ENCODE measurements around the gene DRD3.

The DRD3 gene

DNA sequence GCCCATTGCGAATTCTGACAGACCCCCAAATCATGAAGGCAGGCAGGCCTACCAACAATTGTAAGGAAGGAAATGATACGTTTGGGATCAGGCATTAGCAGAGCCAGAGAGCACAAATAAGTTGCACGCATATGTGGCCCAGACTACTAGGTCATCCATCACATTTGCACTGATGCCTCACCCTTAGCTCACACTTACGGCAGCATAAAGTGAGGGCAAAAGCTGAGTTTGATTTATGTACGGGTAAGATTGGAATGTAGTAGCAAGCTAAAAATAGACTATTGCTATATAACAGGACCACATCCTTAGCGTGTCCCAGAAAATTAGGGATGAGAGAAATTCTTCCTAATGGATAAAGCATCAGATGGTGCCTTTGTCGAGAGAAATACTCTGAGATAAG, 63.7 kb downstream of the DRD3 start:
- DNase-seq = no peak

GRCh38 chr3:114114719-114115118, 64.1 kb downstream of the DRD3 start:
- no peak for DNase-seq

DNA sequence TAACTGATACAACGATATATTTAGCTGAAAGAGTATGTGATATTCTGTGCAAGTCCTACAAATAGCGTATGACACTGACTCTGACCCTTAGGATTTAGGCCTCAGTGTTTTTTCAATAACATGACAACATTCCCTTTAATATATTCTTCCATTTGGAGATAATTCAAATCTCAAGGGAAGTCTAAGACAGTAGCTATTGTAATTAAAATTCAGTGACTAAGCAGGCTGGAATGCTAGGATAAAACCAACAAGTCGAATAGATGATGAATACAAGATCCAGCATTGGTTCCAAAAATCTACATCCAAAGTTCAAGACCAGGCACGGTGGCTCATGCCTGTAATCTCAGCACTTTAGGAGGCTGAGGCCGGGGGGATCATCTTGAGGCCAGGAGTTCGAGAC, 66.2 kb downstream of the DRD3 start:
- DNase-seq = no peak

DNA sequence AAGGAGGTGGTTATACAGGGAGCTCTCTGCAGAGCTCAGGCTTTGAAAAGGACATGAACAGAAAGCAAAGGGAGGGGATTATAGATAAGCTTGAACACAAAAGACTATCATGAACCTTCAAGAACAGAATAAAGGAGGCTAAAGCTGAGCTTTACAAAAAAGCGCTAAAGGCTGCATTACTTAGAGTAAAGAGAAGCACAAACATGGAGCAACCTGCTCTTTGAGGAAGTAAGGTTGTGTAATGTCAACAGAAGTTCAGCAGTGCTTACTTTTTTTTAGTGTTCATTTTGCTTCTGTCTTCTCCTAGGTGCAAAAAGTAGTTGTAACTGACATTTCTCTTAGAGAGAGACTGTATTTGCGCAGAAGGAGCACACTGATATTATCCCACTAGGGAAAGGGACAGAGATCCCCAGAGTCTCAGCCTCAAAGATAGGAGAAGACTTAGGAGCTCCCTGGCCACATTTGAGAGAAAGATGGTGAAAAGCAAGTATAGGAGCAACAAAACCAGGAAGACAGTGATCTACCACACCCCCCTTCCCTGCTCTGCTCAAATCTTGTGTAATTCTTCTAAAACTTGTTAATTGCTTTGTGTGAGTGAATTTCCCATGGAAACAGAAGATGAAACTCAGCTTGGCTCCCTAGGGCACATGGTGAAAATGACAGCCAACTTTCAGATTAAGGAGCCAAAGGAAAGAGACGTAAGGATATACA, 67.6 kb downstream of the DRD3 start:
- no peak for DNase-seq

- no peak for DNase-seq
These were observed 68.4 kb downstream of the DRD3 start for GRCh38 chr3:114110439-114110838.

DNA sequence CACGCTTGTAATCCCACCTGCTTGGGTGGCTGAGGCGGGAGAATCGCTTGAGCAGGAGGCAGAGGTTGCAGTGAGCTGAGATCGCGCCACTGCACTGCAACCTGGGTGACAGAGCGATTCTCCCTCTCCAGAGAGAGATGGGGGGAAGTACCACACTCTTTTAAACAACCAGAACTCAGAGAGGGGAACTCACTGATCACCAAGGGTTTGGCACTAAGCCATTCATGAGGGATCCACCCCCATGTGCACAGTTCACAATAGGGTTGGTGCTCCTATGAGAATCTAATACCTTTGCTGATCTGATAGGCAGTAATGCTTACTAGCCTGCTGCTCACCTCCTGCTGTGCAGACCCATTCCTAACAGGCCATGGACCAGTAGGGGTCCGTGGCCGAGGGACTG, 70.7 kb downstream of the DRD3 start:
- DNase-seq = no peak

GRCh38 chr3:114104414-114104813, 74.4 kb downstream of the DRD3 start:
- DNase-seq = no peak

DNA sequence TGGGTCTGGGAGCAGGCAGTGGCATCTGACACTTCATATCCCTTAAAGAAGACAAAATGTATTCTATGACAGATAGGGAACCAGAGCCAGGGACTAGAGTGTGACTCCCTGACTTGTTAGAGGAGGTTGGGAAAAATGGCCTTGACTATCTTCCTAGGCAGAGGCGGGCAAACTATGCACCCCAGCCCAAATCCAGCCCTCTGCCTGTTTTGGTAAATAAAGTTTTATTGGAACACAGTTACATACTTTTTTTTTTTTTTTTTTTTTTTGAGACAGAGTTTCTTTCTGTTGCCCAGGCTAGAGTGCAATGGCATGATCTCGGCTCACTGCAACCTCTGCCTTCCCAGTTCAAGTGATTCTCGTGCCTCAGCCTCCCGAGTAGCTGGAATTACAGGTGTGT, 75.0 kb downstream of the DRD3 start:
- no peak for DNase-seq

GRCh38 chr3:114103181-114103580, 75.7 kb downstream of the DRD3 start:
- DNase-seq = no peak

DNA sequence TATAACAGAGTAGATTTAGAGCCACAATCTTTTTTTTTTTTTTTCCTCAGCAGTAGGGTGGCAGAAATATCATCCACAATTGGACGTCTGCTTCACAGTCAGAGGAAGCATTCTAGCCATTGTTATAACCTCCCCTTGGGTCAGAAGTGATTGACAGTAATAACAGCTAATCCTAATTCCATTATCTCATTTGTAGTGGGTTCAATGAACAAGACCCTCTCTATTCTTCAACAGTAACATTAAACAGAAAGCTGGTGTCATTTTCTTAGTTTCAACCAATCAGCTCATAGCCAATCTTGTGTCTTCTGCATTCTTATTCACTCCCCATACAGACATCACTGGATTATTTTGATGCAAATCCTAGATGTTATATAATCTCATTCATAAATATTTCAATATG, 77.8 kb downstream of the DRD3 start:
- no peak for DNase-seq

DNA sequence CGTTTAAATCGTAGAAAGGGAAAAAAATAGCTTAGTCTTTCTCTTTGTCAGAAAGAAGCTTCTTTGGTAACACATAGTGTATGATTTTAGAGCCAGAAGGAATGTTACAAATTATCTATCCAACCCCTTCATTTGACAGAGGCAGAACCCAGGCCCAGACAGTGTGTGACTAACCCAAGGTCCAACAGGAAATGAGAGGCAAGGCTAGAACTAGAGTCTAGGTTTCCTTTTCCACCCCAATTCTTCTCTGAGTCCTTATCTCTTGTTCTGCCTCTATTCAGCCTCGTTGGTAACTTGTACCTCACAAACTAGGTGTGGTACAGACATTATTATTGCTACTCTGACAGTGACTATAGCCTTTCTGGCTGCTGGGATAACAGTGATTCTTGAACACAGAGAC, 83.1 kb downstream of the DRD3 start:
- no peak for DNase-seq

DNA sequence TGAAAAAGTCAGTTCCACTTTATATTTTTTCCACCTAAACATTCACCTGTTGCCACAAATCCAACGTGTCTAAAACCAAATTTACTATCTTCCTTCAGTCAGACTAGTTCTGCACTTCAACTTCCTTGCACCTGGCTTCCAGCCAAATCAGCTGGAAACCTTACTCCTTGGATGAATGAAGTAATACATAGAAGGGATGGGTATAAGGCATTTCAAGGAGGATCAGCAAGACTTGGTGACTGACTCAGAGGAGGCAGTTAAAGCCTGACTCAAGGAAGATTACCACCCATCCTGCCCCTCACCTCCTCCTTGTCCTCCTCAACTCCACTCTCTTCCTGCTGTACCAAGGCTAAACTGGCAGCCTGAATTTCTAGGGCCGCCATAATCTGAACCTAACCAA, 85.3 kb downstream of the DRD3 start:
- DNase-seq = no peak

DNA sequence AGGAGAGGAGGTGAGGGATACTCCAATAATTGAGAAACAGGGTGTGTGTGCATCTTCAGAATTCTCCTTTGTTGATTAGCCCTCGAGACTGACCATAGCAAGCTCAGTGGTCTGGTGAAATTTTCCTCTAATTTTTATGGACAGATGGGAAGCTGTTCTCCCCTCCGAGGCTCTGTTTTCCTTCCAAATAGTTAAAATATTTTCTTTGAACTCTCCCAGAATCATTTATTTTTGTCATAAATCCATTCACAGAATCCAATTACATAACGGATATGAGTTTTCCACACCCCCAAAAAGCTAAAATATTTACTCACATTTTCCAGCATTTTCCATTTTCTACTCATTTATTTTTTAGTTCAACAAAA, 85.9 kb downstream of the DRD3 start:
- DNase-seq = no peak

GRCh38 chr3:114092151-114093015, 86.5 kb downstream of the DRD3 start:
- no peak for DNase-seq

- DNase-seq = no peak
These were observed 89.2 kb downstream of the DRD3 start for GRCh38 chr3:114089675-114090074.

GRCh38 chr3:114086356-114086755, 92.5 kb downstream of the DRD3 start:
- DNase-seq = no peak

GRCh38 chr3:114083112-114083511, 95.7 kb downstream of the DRD3 start:
- DNase-seq = no peak

DNA sequence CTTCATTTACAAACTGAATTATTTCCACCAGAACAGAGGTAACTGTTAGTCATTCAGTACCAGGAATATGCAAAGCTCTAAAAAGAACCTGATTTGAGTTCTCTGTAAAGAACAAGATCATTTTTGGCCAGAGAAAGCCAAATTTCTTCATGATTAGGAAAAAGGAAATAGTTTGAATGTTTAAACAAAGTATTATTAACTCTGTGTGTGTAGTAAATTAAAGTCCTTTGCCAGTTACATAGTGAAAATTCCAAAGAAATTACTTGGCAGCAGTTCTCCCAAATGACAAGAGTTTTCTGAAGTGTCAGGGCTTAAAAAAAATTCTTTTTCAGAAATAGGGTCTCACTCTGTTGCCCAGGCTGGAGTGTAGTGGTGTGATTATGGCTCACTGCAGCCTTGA, 97.8 kb downstream of the DRD3 start:
- no peak for DNase-seq

GRCh38 chr3:114080201-114080600, 98.7 kb downstream of the DRD3 start:
- no peak for DNase-seq

DNA sequence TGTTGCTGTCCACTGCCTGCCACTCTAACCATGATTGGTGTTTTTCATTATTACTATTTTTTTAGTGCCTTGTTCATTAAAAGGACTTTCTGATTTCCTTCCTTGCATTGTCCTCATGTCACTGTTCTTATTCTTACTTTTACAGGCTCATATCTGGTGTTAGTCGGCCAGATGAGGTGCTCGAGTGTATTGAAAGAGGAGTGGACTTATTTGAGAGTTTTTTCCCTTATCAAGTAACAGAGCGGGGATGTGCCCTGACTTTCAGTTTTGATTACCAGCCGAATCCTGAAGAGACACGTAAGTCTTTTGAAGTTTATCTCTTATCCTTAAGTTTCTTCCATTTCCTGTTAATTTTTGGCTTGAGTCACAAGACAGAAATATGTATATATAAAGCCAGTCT, 99.1 kb downstream of the DRD3 start:
- DNase-seq = no peak

- no peak for DNase-seq
These were observed 100.7 kb downstream of the DRD3 start for GRCh38 chr3:114078126-114078525.

Measured in NCI-H2081 treated with DMSO at 0.1 percent for 48 hours (cell line).